ENCODE results near the gene RBM25. TPM values are rescaled to one million over a fixed set of nuclear protein-coding genes. Genes with fewer than 3 reads are reported as not detected.

The RBM25 gene
- total RNA-seq, 1 experiment from 2014 or later: 142 TPM

- ChIA-PET CTCF (interaction anchor here (1.0 to 1.5 kb wide), 3 partner anchors 32 to 110 kb away, joined by 3 to 5 read pairs (median 4); partner anchors contain the start of gene ZFYVE1), POLR2A (interaction anchor here (0.5 to 1.7 kb wide), 9 partner anchors 8 to 133 kb away, joined by 3 to 17 read pairs (median 3); partner anchors contain the start of genes DCAF4, PSEN1 and ZFYVE1)
- Mint-ChIP-seq H3K4me1 (peaks cover 54% of the 10 kb centered on the region), H3K4me3 (no peak overlapping the region), H3K27me3 (ENCODE audit: low read depth) (no peaks in the 10 kb centered on the region), H3K27ac (no peak overlapping the region), H3K36me3 (peaks cover 34% of the 10 kb centered on the region), H3K9me3 (no peaks in the 10 kb centered on the region)
- DNase-seq (ENCODE audit: low spot score): peak; percentile 18
- TF ChIP-seq EMX1 (CRISPR knock-in tag; IDR thresholded peaks at IDR 0.05): 0 out of 2 replicates have a peak, but pooled peaks have one; percentile 47
- 0 out of 2 replicates have a peak, but pooled peaks have one; percentile 36 for TF ChIP-seq ZNF416 (CRISPR knock-in tag; IDR thresholded peaks at IDR 0.05)
- peak; percentile 78; the same call in 1 of the 2 replicates for TF ChIP-seq KAT7 (CRISPR knock-in tag; IDR thresholded peaks at IDR 0.05; ENCODE audit: borderline replicate concordance)
- TF ChIP-seq ARID4B (CRISPR knock-in tag; IDR thresholded peaks at IDR 0.05; ENCODE audit: borderline replicate concordance): no peak
- no peak for TF ChIP-seq AFF4 (CRISPR knock-in tag; IDR thresholded peaks at IDR 0.05; ENCODE audit: borderline replicate concordance)
- 0 out of 2 replicates have a peak, but pooled peaks have one; percentile 1 for ATAC-seq
These were observed 764 bp downstream of the RBM25 start for GRCh38 chr14:73058922-73059673.

GRCh38 chr14:73069585-73069984 lies 11.3 kb downstream of the RBM25 start:
- DNase-seq (ENCODE audit: low spot score) (no peak), ATAC-seq (no peak)
- POLR2A ChIA-PET: interaction anchor here (0.8 kb wide), 1 partner anchor 84 kb away, joined by 6 read pairs; no protein-coding TSS in a partner anchor
- Mint-ChIP-seq H3K27ac (no peak overlapping the region), H3K4me3 (no peak overlapping the region), H3K27me3 (ENCODE audit: low read depth) (no peaks in the 10 kb centered on the region), H3K36me3 (peaks cover 29% of the 10 kb centered on the region), H3K4me1 (peaks cover 18% of the 10 kb centered on the region), H3K9me3 (no peaks in the 10 kb centered on the region)
- CTCF ChIA-PET: no interaction called here
- TF ChIP-seq GRHL2 (CRISPR knock-in tag; IDR thresholded peaks at IDR 0.05; ENCODE audit: insufficient replicate concordance, severe bottlenecking) (no peak), STAT6 (CRISPR knock-in tag; conservative IDR thresholded peaks at IDR 0.05; ENCODE audit: low read depth) (no peak), ETV6 (CRISPR knock-in tag; IDR thresholded peaks at IDR 0.05) (no peak), ZNF281 (CRISPR knock-in tag; IDR thresholded peaks at IDR 0.05) (no peak), NFATC4 (CRISPR knock-in tag; IDR thresholded peaks at IDR 0.05) (no peak), E2F1 (CRISPR knock-in tag; IDR thresholded peaks at IDR 0.05) (no peak), ZNF232 (CRISPR knock-in tag; IDR thresholded peaks at IDR 0.05) (no peak), OVOL2 (CRISPR knock-in tag; IDR thresholded peaks at IDR 0.05; ENCODE audit: borderline replicate concordance) (no peak), TCF7 (CRISPR knock-in tag; IDR thresholded peaks at IDR 0.05; ENCODE audit: low read depth) (no peak), ZMAT4 (CRISPR knock-in tag; IDR thresholded peaks at IDR 0.05) (no peak), NFE2L1 (CRISPR knock-in tag; IDR thresholded peaks at IDR 0.05) (no peak)
